ENCODE results near the gene TRAP1. TPM values are rescaled to one million over a fixed set of nuclear protein-coding genes. Genes with fewer than 3 reads are reported as not detected.
"Not testable (repeated sequence)": the region's sequence is repeated elsewhere in the genome, so short reads cannot be mapped to it uniquely, and the experiment has no call there.

Gene TRAP1
- total and polyA plus RNA-seq, 9 donors, result 66.6 to 135 (median 119) TPM

DNA sequence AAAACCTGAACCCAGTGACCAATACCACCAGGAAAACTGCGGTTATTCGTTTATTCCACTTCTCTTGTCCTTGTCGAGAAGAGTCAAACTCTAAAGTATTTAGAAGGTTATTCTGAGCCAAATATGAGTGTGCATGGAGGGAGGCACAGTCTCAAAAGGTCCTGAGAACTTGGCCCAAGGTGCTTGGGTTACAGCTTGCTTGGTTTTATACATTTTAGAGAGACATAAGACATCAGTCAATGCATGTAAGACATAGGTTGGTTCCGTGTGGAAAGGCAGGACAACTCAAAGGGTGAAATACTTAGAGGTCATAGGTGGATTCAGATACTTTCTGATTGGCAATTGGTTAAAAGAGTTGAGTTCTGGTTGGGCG is 681 bp upstream of the TRAP1 start:
- 70% methylated on average over 2 of the region's 5 CpGs for WGBS (ENCODE audit: insufficient coverage)

DNA sequence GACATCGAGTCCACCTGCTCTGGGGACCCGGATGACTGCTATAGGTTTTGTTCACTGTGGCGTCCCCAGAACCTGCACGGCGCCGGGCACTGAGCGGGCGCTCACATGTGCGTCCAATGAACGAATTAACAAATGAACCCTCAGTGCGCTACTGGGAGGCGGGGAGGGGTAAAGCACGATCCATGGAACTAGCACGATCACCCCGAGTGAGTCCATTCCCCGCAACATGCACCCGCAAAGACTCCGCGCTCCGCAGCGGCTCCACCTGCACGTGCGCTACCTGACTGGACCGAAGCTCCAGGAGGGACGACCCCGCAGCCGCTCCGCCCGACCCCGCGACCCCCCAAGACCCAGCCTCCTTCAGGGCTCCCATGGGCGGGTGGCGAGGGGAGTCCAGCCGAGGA is 491 bp downstream of the TRAP1 start:
- Histone ChIP-seq H3K9me3 (replicated peaks; ENCODE audit: control insufficient read depth, low read depth, low read length) (no peaks in the 10 kb centered on the region), H3K4me1 (ENCODE audit: control insufficient read depth, insufficient read depth, low read length) (peaks cover 8% of the 10 kb centered on the region), H3K27ac (ENCODE audit: low read length) (peak overlapping the region; percentile 57), H3K4me3 (ENCODE audit: low read length) (peak overlapping the region; percentile 85), H3K36me3 (ENCODE audit: control insufficient read depth, insufficient read depth, low read length) (peaks cover 19% of the 10 kb centered on the region), H3K27me3 (ENCODE audit: control insufficient read depth, insufficient read depth, low read length) (no peaks in the 10 kb centered on the region)
- DNase-seq, result peak; percentile 27
- WGBS (ENCODE audit: insufficient coverage), result 0% methylated on average over 30 of the region's 34 CpGs

More for the DNA sequence above, 681 bp upstream of the TRAP1 start:
- H3K27ac ChIP-seq (ENCODE audit: low read length), result peak overlapping the region; percentile 91
- peaks cover 8% of the 10 kb centered on the region for H3K4me1 ChIP-seq (ENCODE audit: control insufficient read depth, insufficient read depth, low read length)
- no peak for DNase-seq
- no peaks in the 10 kb centered on the region for H3K9me3 ChIP-seq (replicated peaks; ENCODE audit: control insufficient read depth, low read depth, low read length)
- peak overlapping the region; percentile 85 for H3K4me3 ChIP-seq (ENCODE audit: low read length)
- no peaks in the 10 kb centered on the region for H3K27me3 ChIP-seq (ENCODE audit: control insufficient read depth, insufficient read depth, low read length)
- H3K36me3 ChIP-seq (ENCODE audit: control insufficient read depth, insufficient read depth, low read length), result peaks cover 15% of the 10 kb centered on the region

DNA sequence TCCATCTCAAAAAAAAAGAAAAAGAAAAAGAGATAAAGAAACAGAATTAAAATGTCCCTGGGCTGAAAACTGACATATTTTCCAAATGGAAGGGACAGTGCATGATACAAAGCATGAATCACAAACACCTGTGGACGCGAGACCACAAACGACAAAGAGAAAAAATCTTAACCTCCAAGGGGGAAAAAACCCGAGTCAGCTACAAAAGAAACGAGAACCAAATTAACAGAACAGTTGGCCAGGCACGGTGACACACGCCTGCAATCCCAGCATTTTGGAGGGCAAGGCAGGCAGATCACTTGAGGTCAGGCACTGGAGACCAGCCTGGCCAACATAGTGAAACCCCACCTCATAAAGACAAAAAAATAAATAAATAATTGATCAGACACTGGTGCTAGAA is 1.9 kb downstream of the TRAP1 start:
- Histone ChIP-seq H3K4me3 (ENCODE audit: low read length) (no peak overlapping the region), H3K4me1 (ENCODE audit: control insufficient read depth, insufficient read depth, low read length) (peaks cover 8% of the 10 kb centered on the region), H3K9me3 (replicated peaks; ENCODE audit: control insufficient read depth, low read depth, low read length) (no peaks in the 10 kb centered on the region), H3K27me3 (ENCODE audit: control insufficient read depth, insufficient read depth, low read length) (no peaks in the 10 kb centered on the region), H3K36me3 (ENCODE audit: control insufficient read depth, insufficient read depth, low read length) (peaks cover 19% of the 10 kb centered on the region), H3K27ac (ENCODE audit: low read length) (no peak overlapping the region)
- DNase-seq, result no peak
- 100% methylated on average over 2 of the region's 7 CpGs for WGBS (ENCODE audit: insufficient coverage)

DNA sequence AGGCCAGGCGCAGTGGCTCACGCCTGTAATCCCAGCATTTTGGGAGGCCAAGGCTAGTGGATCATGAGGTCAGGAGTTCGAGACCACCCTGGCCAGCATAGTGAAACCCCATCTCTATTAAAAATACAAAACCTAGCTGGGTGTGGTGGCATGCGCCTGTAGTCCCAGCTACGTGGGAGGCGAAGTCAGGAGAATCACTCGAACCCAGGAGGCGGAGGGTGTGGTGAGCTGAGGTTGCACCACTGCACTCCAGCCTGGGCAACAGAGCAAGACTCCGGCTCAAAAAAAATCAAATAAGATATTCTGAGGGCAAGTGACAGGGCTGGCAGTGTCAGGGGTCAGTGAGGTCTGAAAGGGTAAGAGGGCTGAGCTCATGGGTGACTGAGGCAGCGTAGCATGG is 2.9 kb downstream of the TRAP1 start:
- not testable (repeated sequence) for H3K27me3 ChIP-seq (ENCODE audit: control insufficient read depth, insufficient read depth, low read length); H3K4me1 ChIP-seq (ENCODE audit: control insufficient read depth, insufficient read depth, low read length); H3K9me3 ChIP-seq (replicated peaks; ENCODE audit: control insufficient read depth, low read depth, low read length); H3K4me3 ChIP-seq (ENCODE audit: low read length); H3K27ac ChIP-seq (ENCODE audit: low read length); DNase-seq
- H3K36me3 ChIP-seq (ENCODE audit: control insufficient read depth, insufficient read depth, low read length), result peaks cover 23% of the 10 kb centered on the region
- 92% methylated on average over 9 of the region's 10 CpGs for WGBS (ENCODE audit: insufficient coverage)

GRCh38 chr16:3713587-3714242 is 3.6 kb downstream of the TRAP1 start:
- WGBS (ENCODE audit: insufficient coverage), result 83% methylated on average over 15 of the region's 15 CpGs
- DNase-seq, result no peak
- H3K4me3 ChIP-seq (ENCODE audit: low read length), result no peak overlapping the region
- H3K4me1 ChIP-seq (ENCODE audit: control insufficient read depth, insufficient read depth, low read length), result peaks cover 8% of the 10 kb centered on the region
- H3K9me3 ChIP-seq (replicated peaks; ENCODE audit: control insufficient read depth, low read depth, low read length), result no peaks in the 10 kb centered on the region
- H3K36me3 ChIP-seq (ENCODE audit: control insufficient read depth, insufficient read depth, low read length), result peaks cover 25% of the 10 kb centered on the region
- peak overlapping the region; percentile 0 for H3K27ac ChIP-seq (ENCODE audit: low read length)
- no peaks in the 10 kb centered on the region for H3K27me3 ChIP-seq (ENCODE audit: control insufficient read depth, insufficient read depth, low read length)

DNA sequence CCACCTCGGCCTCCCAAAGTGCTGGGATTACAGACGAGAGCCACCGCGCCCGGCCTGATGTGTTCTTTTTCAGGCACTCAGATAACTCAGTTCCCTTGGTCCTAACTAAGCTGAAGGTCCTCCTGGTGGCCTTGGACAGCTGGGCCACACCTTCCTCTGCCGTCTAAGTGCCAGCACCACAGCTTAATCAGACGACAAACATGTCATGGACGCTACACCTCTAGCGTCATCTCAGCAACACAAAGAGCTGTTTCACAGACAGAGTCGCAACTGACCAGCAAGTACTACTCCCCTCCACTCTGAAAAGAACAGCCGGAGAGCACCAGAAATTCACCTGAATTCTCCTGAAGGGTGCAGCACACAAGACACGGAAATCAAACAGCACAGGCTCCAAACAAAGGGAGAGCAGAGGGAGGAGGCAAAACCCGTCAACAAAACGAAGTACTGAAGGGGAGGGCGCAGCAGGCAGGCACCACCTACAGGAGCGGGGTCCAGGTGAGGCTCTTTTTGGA is 4.4 kb downstream of the TRAP1 start:
- Histone ChIP-seq H3K4me3 (ENCODE audit: low read length) (no peak overlapping the region), H3K4me1 (ENCODE audit: control insufficient read depth, insufficient read depth, low read length) (peaks cover 5% of the 10 kb centered on the region), H3K9me3 (replicated peaks; ENCODE audit: control insufficient read depth, low read depth, low read length) (no peaks in the 10 kb centered on the region), H3K36me3 (ENCODE audit: control insufficient read depth, insufficient read depth, low read length) (peaks cover 25% of the 10 kb centered on the region), H3K27ac (ENCODE audit: low read length) (peak overlapping the region; percentile 0), H3K27me3 (ENCODE audit: control insufficient read depth, insufficient read depth, low read length) (no peaks in the 10 kb centered on the region)
- WGBS (ENCODE audit: insufficient coverage), result 74% methylated on average over 8 of the region's 16 CpGs
- DNase-seq, result no peak

- H3K9me3 ChIP-seq (replicated peaks; ENCODE audit: control insufficient read depth, low read depth, low read length), result no peaks in the 10 kb centered on the region
- no peak overlapping the region for H3K4me3 ChIP-seq (ENCODE audit: low read length)
- no peaks in the 10 kb centered on the region for H3K4me1 ChIP-seq (ENCODE audit: control insufficient read depth, insufficient read depth, low read length)
- no peak for DNase-seq
- peaks cover 6% of the 10 kb centered on the region for H3K36me3 ChIP-seq (ENCODE audit: control insufficient read depth, insufficient read depth, low read length)
- H3K27me3 ChIP-seq (ENCODE audit: control insufficient read depth, insufficient read depth, low read length), result no peaks in the 10 kb centered on the region
- no peak overlapping the region for H3K27ac ChIP-seq (ENCODE audit: low read length)
- WGBS (ENCODE audit: insufficient coverage), result 93% methylated on average over 2 of the region's 10 CpGs
Observed at GRCh38 chr16:3706253-3707012, 10.9 kb downstream of the TRAP1 start.

DNA sequence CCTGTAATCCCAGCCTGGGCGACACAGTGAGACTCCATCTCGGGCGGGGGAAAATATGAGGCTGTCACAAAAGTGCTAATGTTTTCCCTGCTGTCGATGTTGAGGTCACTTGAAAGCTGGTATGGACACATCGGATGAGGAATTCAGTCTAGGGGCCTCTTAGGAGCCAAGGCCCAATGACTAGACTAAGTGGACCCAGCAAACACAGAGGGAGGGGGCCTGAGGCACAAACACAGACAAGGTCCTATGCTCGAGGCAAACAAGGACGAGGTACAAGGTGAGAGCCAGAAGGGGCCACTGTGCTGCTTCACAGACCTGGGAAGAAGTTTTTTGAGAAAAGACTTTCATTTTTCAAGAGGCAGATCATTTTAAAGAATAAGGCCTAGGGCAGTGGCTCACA is 15.2 kb downstream of the TRAP1 start:
- Histone ChIP-seq H3K4me3 (ENCODE audit: low read length) (no peak overlapping the region), H3K27me3 (ENCODE audit: control insufficient read depth, insufficient read depth, low read length) (no peaks in the 10 kb centered on the region), H3K4me1 (ENCODE audit: control insufficient read depth, insufficient read depth, low read length) (peaks cover 5% of the 10 kb centered on the region), H3K9me3 (replicated peaks; ENCODE audit: control insufficient read depth, low read depth, low read length) (no peaks in the 10 kb centered on the region), H3K27ac (ENCODE audit: low read length) (no peak overlapping the region), H3K36me3 (ENCODE audit: control insufficient read depth, insufficient read depth, low read length) (no peaks in the 10 kb centered on the region)
- 98% methylated on average over 7 of the region's 7 CpGs for WGBS (ENCODE audit: insufficient coverage)
- DNase-seq, result no peak

DNA sequence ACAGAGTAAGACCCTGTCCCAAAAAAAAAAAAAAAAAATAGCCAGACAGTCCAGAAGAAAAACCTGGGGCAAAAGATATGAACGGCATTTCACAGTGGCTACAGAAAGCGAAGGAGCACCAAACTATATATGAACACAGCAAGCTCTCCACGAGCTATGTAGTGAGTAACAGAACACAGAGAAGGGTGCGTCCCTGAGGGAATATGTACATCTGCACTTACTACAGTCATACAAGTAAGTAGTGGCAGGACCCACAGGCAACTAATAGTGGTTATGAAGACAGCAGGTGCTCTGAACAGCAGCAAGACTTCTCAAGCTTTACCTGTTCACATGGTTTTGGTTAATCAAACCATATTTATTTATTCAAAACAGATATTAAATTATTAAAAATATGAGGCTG is 15.8 kb downstream of the TRAP1 start:
- Histone ChIP-seq H3K9me3 (replicated peaks; ENCODE audit: control insufficient read depth, low read depth, low read length) (no peaks in the 10 kb centered on the region), H3K4me3 (ENCODE audit: low read length) (no peak overlapping the region)
- WGBS (ENCODE audit: insufficient coverage), result no CpG with 5 or more reads among the region's 4 CpGs

GRCh38 chr16:3698941-3699340 is 18.4 kb downstream of the TRAP1 start:
- DNase-seq, result peak; percentile 56
- H3K36me3 ChIP-seq (ENCODE audit: control insufficient read depth, insufficient read depth, low read length), result peaks cover 5% of the 10 kb centered on the region
- 34% methylated on average over 2 of the region's 4 CpGs for WGBS (ENCODE audit: insufficient coverage)

More for the DNA sequence above, 15.8 kb downstream of the TRAP1 start:
- Histone ChIP-seq H3K4me1 (ENCODE audit: control insufficient read depth, insufficient read depth, low read length) (peaks cover 7% of the 10 kb centered on the region), H3K27me3 (ENCODE audit: control insufficient read depth, insufficient read depth, low read length) (no peaks in the 10 kb centered on the region), H3K36me3 (ENCODE audit: control insufficient read depth, insufficient read depth, low read length) (no peaks in the 10 kb centered on the region), H3K27ac (ENCODE audit: low read length) (no peak overlapping the region)
- no peak for DNase-seq

More at GRCh38 chr16:3698941-3699340, 18.4 kb downstream of the TRAP1 start:
- no peak overlapping the region for H3K27ac ChIP-seq (ENCODE audit: low read length)
- no peaks in the 10 kb centered on the region for H3K9me3 ChIP-seq (replicated peaks; ENCODE audit: control insufficient read depth, low read depth, low read length)
- peaks cover 22% of the 10 kb centered on the region for H3K4me1 ChIP-seq (ENCODE audit: control insufficient read depth, insufficient read depth, low read length)
- H3K4me3 ChIP-seq (ENCODE audit: low read length), result no peak overlapping the region
- no peaks in the 10 kb centered on the region for H3K27me3 ChIP-seq (ENCODE audit: control insufficient read depth, insufficient read depth, low read length)
